ENCODE measurements around the gene KDM2A. TPM values are rescaled to one million over a fixed set of nuclear protein-coding genes. Genes with fewer than 3 reads are reported as not detected.

KDM2A gene
- total RNA-seq, 4 donors from 2014 or later = 52.2 to 104 (median 75.7) TPM

GRCh38 chr11:67178421-67178820 lies 59.4 kb downstream of the KDM2A start:
- TF ChIP-seq CTCF (IDR thresholded peaks at IDR 0.05; ENCODE audit: low read depth) = no peak

- TF ChIP-seq CTCF (IDR thresholded peaks at IDR 0.05; ENCODE audit: low read depth) = no peak
These were observed 59.8 kb downstream of the KDM2A start for GRCh38 chr11:67178878-67179277.

- TF ChIP-seq CTCF (IDR thresholded peaks at IDR 0.05; ENCODE audit: low read depth) = no peak
These were observed 60.9 kb downstream of the KDM2A start for GRCh38 chr11:67179892-67180490.

- TF ChIP-seq CTCF (IDR thresholded peaks at IDR 0.05; ENCODE audit: low read depth) = no peak
These were observed 75.0 kb downstream of the KDM2A start for GRCh38 chr11:67194096-67194495.

- TF ChIP-seq CTCF (IDR thresholded peaks at IDR 0.05; ENCODE audit: low read depth) = no peak
These were observed 77.0 kb downstream of the KDM2A start for GRCh38 chr11:67195971-67196456.

- no peak for TF ChIP-seq CTCF (IDR thresholded peaks at IDR 0.05; ENCODE audit: low read depth)
These were observed 78.5 kb downstream of the KDM2A start for GRCh38 chr11:67197606-67198005.

GRCh38 chr11:67199751-67200150 lies 80.7 kb downstream of the KDM2A start:
- TF ChIP-seq CTCF (IDR thresholded peaks at IDR 0.05; ENCODE audit: low read depth) = no peak

Measured in subcutaneous adipose tissue (tissue), 4 donors.